HG03095 (cell line): ENCODE measurements around the gene FAT2.

ENCODE experiments used
- ATAC-seq: cut with Tn5 transposase; IDR thresholded peaks from one replicate; pipeline ENCODE4 v1.9.1; 2021; ENCODE audit warnings: moderate library complexity; ENCODE audit not compliant: unreplicated experiment

Gene FAT2

DNA sequence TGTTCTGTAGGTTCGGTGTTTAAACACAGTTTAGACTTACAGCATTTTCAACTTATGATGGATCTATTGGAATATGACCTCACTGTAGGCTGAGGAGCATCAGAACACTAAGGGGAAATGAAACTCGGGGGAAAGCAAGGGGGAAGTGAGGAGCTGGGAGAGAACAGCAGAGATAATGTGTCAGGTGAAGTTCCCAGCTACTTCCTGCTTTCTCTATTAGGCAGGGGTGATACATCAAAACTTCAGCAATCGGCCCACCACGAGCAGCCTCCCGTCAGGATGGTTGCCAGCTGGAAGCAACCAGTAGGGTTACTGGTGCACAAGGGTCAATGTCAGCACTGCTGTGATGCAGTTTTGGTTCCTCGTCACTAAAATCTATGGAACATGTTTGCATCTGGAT, 34.3 kb downstream of the FAT2 start:
- ATAC-seq, result no peak

DNA sequence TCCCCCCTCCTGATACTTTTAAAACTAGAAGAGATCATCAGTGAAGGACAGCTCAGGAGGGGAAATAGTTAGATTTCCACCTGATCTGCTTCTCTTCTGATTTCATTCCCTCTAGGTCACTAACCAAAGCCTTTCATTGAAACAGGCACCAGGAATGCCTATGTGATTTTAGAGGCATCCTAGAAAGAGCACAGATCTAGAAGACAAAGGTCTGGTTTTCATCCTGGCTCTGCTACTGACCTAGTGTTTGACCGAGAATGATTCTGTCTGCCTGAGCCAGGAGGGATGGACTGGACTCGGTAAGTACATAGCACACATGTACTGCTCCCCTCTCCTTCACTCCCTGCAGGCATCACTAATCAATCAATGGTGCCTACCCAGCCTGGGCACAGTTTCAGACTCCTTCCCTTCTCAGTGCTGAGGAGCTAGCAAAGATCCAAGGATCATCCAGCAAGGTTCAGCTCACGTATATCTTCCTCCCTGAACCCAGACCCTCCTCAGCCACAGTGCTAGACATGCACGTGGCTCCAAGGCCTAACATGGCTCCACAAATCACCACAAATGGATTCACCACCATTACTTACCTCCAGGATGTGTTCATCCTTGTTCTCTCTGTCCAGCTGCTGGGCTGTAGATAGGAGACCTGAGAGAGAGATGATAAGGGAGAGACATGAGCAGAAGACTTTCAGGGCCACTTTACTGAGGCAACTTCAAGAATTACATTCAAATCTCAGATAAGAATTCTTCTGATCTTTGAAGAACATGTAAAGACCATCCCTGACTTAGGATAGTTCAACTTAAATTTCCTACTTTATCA, 35.2 kb downstream of the FAT2 start:
- no peak for ATAC-seq

DNA sequence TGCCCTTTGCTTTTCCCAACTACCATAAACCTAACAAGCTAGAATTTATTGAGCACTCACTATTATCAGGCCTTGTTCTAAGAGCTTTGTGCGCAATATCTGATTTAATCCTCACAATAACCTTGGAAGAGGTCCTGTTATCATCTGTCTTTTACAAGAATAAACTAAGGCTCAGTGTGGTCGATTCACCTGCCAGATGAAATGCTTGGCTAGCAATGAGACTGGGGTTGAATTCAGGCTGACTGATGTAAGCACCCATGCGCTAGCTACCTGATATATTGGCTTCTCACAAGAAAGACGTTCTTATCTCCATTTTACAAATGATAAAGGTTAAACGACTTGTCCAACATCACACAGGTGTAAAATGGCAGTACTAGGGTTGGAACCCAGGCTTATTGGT, 37.4 kb downstream of the FAT2 start:
- ATAC-seq, result no peak

DNA sequence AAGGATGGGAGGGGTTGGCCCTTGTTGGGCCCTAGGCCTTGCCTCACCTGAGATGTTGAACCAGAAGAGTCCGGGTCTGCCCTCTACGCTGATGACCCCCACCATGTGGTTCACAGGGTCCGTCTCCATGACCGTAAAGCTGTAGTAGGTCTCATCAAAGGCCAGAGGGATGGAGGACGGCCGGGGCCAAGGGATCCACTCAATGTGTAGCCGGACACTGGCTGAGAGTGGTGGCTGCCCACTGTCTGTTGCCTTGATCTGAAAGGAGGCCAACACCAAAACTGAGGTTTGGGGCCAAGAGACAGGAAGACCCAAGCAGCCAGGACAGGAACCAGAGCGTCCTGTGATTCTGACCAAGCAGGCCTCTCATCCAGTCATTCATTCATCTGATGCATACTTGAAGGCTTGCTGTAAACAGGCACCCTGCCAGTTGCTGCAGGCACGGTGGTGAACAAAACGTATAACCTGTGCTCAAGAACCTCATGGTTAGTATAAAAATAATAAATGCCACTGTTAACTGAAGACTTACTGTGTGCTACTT, 37.9 kb downstream of the FAT2 start:
- no peak for ATAC-seq

DNA sequence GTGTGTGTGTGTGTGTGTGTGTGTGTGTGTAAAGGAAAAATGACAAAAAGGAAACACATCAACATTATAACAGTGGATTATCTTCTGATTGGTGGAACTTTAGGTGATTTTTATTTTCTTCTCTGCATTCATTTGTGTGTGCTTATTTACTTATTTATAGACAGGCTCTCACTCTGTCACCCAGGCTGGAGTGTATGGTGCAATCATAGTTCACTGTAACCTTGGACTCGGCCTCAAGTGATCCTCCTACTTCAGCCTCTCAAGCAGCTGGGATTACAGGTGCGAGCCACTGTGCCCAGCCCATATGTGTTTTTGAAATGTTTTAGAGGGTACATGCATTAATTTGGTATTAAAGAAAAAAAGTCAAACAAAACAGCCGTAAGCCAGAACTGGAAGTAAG, 39.1 kb downstream of the FAT2 start:
- no peak for ATAC-seq

DNA sequence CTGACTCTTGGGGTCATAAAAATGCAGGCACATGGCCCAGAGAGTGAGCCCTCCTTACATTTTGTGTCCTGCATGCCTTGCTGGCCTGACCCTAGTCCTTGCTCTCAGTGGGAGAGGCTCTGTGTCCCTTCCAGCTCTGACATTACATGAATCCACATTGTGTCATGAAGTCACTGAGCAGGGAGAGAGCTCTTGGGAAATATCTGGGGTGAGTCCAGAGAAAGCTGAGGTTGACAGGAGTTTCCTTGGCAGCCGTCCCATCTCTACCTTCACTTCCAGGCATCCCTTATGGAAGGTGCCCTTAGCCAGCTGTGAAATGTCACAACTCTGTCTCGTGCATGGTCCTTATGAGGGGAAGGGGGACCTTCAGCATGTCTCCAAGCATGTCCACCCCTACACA, 41.0 kb downstream of the FAT2 start:
- ATAC-seq, result no peak

DNA sequence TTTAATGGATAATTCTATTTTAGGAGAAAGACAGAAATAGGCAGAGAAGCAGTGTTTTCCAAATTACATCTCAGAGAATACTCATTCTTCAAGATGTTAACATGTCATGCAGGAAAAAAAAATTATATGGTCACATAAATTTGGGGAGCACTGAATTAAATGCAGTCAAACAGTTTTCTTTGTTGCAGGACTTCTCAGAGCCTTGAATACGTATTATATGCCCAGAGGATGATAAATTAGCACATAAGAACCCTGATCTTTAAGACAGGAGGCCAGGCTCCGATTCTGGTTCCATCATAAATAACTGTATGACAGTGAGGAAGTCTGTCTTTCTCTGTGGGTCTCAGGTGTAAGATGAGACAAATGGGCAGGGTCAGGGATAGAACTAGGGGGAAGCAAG, 41.4 kb downstream of the FAT2 start:
- ATAC-seq, result no peak

DNA sequence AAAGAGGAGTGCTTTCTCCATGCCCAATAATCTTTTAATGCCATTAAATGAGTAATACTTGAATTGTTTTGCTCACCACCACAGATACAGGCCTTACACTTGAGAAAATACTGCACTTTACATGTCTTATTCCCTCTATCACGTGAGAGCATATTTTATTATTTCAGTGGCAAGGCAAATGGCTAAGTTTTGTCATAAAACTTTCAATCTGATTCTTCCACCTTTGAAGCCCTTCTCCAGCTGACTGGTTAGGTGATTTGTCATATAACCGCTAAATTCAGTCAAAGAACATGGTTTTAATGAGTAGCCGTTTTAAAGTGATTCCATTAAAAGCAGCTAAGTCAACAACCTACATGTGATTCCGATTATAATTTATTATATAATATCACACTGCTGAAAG, 43.8 kb downstream of the FAT2 start:
- ATAC-seq, result no peak

DNA sequence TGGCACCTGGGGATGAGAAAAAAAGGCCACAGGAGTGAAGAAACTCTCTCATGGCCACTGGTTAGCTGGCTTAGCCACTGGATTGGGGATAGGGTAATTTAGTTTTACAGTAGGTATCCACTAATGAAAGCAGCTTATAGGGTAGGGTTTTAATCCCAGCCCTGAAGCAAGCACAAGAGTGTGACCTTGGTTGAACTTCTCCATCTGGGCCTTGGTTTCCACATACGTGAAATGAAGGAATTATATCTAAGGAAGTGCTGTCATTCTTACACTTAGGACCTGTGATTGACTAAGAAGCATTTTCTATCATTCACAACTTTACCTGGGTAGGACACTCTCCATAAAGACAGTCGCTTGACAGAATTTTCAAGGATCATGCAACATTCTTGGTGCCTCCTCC, 49.6 kb downstream of the FAT2 start:
- ATAC-seq, result no peak
